ENCODE data around the gene POLR2M. TPM values are rescaled to one million over a fixed set of nuclear protein-coding genes. Genes with fewer than 3 reads are reported as not detected.
A peak's percentile ranks its signal among the peaks of the same experiment; 100 is the strongest.

POLR2M gene
- total RNA-seq: 45.2 and 59.3 TPM in 2 replicates

DNA sequence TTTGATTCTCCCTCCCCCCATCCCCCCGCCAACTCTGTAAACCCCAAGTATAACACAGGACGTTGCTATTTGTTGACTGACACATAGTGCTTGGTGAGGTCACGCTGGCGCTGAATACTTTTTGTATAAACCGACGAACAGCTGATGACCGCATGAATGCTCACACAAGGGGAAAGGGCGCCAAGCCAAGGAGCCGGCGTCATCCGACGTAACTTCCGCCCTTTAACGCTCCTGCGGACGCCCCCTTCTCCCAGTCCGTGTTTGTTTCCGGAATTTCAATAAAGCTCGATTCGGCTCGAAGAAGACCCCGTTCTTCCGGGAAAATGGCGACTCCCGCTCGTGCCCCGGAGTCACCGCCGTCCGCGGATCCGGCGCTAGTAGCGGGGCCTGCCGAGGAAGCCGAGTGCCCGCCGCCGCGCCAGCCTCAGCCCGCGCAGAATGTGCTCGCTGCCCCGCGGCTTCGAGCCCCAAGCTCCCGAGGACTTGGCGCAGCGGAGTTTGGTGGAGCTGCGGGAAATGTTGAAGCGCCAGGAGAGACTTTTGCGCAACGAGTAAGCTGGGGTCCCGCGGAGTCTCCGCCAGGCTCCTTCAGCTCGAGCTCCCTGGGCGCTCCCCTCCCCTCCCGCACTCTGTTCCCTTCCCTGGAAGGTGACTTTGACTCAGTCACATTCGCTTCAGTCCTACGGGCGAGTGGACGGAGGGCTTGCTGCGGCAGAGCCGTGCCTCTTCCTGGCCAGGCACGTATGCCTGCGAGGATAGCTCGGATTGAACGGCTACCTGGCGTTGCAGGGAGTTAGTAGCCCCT is at the start of gene POLR2M:
POLR2M (plus strand) TSS at position 310 of the 805 bp plus-strand sequence; CDS start at position 439, 129 bp downstream.
- Mint-ChIP-seq H3K27ac (peak within 1 kb of the TSS; percentile 89), H3K4me1 (ENCODE audit: low read depth) (peaks cover 55% of the 10 kb centered on the region), H3K4me3 (ENCODE audit: low read depth) (peak within 1 kb of the TSS; percentile 89), H3K36me3 (ENCODE audit: low read depth) (peaks cover 41% of the 10 kb centered on the region), H3K27me3 (ENCODE audit: low read depth) (peaks cover 5% of the 10 kb centered on the region), H3K9me3 (no peaks in the 10 kb centered on the region)
- intact Hi-C loops (cut with micrococcal nuclease): loop anchor here (2.0 kb wide), 1 partner anchor 146 kb away; no protein-coding TSS in a partner anchor
- DNase-seq (ENCODE audit: low spot score): peak; percentile 88

DNA sequence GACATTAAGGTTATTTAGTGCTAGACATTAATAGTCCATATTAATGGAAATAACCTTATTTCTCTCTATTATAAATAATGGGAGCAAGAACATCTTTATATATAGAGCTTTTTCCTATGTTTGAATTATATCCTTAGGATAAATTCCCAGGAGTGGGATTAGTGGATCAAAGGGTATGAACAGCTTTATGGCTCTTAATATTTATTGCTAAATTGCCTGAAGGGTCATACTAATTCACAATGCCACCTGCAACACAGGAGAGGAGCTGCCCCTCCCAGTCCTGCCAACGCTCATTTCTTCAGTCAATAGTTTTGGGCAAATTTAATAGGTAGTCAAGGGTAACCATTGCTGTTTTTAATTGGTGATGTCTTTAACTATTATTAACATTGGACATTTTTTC is 48.9 kb upstream of the POLR2M start:
- Mint-ChIP-seq H3K27ac (no peak overlapping the region), H3K4me3 (ENCODE audit: low read depth) (no peak overlapping the region), H3K27me3 (ENCODE audit: low read depth) (peaks cover 28% of the 10 kb centered on the region), H3K9me3 (no peaks in the 10 kb centered on the region), H3K36me3 (ENCODE audit: low read depth) (no peaks in the 10 kb centered on the region), H3K4me1 (ENCODE audit: low read depth) (no peaks in the 10 kb centered on the region)
- no peak for DNase-seq (ENCODE audit: low spot score)
- intact Hi-C loops (cut with micrococcal nuclease): no loop called here

- H3K36me3 Mint-ChIP-seq (ENCODE audit: low read depth): no peaks in the 10 kb centered on the region
- H3K4me3 Mint-ChIP-seq (ENCODE audit: low read depth): no peak overlapping the region
- intact Hi-C loops (cut with micrococcal nuclease): no loop called here
- no peak for DNase-seq (ENCODE audit: low spot score)
- no peaks in the 10 kb centered on the region for H3K9me3 Mint-ChIP-seq
- H3K4me1 Mint-ChIP-seq (ENCODE audit: low read depth): no peaks in the 10 kb centered on the region
- H3K27ac Mint-ChIP-seq: no peak overlapping the region
- H3K27me3 Mint-ChIP-seq (ENCODE audit: low read depth): peaks cover 36% of the 10 kb centered on the region
Measured at GRCh38 chr15:57662091-57662744, 44.3 kb upstream of the POLR2M start.

DNA sequence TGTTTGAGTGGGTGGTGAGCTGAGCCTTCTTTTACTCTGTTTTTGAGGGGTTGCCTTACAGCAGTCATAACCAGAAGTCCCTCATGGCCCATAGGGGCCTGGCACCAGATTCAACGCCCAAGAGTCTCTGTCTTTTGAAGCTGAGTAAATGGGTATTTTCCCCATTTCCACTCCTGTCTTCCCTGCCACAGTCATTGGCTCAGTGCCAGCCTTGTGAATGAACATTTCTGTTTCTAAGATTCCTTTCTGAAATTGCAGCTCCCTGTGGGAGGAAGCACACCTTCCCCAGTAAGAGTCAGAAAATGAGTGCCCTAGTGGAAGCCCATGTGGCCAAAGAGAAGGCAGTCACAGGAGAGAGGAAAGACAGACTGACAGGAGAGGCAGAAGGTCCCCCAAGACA is 43.7 kb upstream of the POLR2M start:
- no peaks in the 10 kb centered on the region for H3K9me3 Mint-ChIP-seq
- no peaks in the 10 kb centered on the region for H3K4me1 Mint-ChIP-seq (ENCODE audit: low read depth)
- intact Hi-C loops (cut with micrococcal nuclease): no loop called here
- no peak for DNase-seq (ENCODE audit: low spot score)
- peaks cover 35% of the 10 kb centered on the region for H3K27me3 Mint-ChIP-seq (ENCODE audit: low read depth)
- H3K36me3 Mint-ChIP-seq (ENCODE audit: low read depth): no peaks in the 10 kb centered on the region
- no peak overlapping the region for H3K27ac Mint-ChIP-seq
- no peak overlapping the region for H3K4me3 Mint-ChIP-seq (ENCODE audit: low read depth)

DNA sequence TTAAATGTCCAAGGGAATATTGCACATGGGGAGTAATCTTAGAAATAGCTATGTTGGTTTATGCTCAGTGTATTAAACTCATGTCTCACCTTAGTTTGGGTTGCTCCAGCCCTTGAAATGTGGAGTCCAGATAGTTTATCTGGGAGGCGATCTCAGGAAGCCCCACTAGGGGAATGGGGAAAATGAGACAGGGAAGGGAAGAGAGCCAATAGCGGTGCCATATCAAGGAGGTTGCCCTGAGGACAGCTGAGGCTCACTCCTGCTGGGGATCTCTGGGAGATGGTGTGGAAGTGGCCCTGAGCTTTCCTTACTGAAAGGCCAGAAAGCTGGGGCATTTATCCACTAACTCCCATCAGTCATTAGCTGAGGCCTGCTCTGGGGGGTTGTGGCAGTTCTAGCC is 43.3 kb upstream of the POLR2M start:
- intact Hi-C loops (cut with micrococcal nuclease): no loop called here
- Mint-ChIP-seq H3K36me3 (ENCODE audit: low read depth) (no peaks in the 10 kb centered on the region), H3K4me1 (ENCODE audit: low read depth) (no peaks in the 10 kb centered on the region), H3K4me3 (ENCODE audit: low read depth) (no peak overlapping the region), H3K27ac (no peak overlapping the region), H3K9me3 (no peaks in the 10 kb centered on the region), H3K27me3 (ENCODE audit: low read depth) (peaks cover 37% of the 10 kb centered on the region)
- no peak for DNase-seq (ENCODE audit: low spot score)

GRCh38 chr15:57665194-57665593 is 41.3 kb upstream of the POLR2M start:
- no peak overlapping the region for H3K27ac Mint-ChIP-seq
- no peak overlapping the region for H3K4me3 Mint-ChIP-seq (ENCODE audit: low read depth)
- no peaks in the 10 kb centered on the region for H3K36me3 Mint-ChIP-seq (ENCODE audit: low read depth)
- intact Hi-C loops (cut with micrococcal nuclease): no loop called here
- no peak for DNase-seq (ENCODE audit: low spot score)
- peaks cover 38% of the 10 kb centered on the region for H3K27me3 Mint-ChIP-seq (ENCODE audit: low read depth)
- no peaks in the 10 kb centered on the region for H3K9me3 Mint-ChIP-seq
- no peaks in the 10 kb centered on the region for H3K4me1 Mint-ChIP-seq (ENCODE audit: low read depth)

GRCh38 chr15:57665939-57666338 is 40.6 kb upstream of the POLR2M start:
- Mint-ChIP-seq H3K27ac (no peak overlapping the region), H3K36me3 (ENCODE audit: low read depth) (no peaks in the 10 kb centered on the region), H3K9me3 (no peaks in the 10 kb centered on the region), H3K4me3 (ENCODE audit: low read depth) (no peak overlapping the region), H3K4me1 (ENCODE audit: low read depth) (no peaks in the 10 kb centered on the region), H3K27me3 (ENCODE audit: low read depth) (peaks cover 39% of the 10 kb centered on the region)
- intact Hi-C loops (cut with micrococcal nuclease): no loop called here
- DNase-seq (ENCODE audit: low spot score): no peak

- H3K36me3 Mint-ChIP-seq (ENCODE audit: low read depth): no peaks in the 10 kb centered on the region
- no peaks in the 10 kb centered on the region for H3K9me3 Mint-ChIP-seq
- no peak for DNase-seq (ENCODE audit: low spot score)
- H3K27ac Mint-ChIP-seq: no peak overlapping the region
- peaks cover 34% of the 10 kb centered on the region for H3K27me3 Mint-ChIP-seq (ENCODE audit: low read depth)
- no peak overlapping the region for H3K4me3 Mint-ChIP-seq (ENCODE audit: low read depth)
- intact Hi-C loops (cut with micrococcal nuclease): no loop called here
- no peaks in the 10 kb centered on the region for H3K4me1 Mint-ChIP-seq (ENCODE audit: low read depth)
Measured at GRCh38 chr15:57667171-57667849, 39.2 kb upstream of the POLR2M start.

DNA sequence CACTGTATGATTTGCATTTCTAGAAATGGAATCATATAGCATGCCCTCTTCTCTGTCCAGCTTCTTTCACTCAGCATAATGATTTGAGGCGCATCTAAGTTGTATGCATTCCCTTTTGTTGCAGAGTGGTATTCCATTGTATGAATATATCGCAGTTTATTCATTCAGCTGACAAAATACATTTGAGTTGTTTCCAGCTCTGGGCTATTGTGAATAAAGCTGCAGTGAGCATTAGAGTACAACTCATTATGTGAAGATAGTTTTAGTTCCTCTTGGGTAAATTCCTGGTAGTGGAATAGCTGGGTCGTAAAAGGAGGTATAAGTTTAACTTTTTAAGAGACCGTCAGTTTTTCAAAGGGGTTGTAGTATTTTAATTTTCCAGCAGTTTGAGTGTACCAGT is 38.5 kb upstream of the POLR2M start:
- intact Hi-C loops (cut with micrococcal nuclease): no loop called here
- Mint-ChIP-seq H3K27me3 (ENCODE audit: low read depth) (peaks cover 38% of the 10 kb centered on the region), H3K27ac (no peak overlapping the region), H3K9me3 (no peaks in the 10 kb centered on the region), H3K4me3 (ENCODE audit: low read depth) (no peak overlapping the region), H3K36me3 (ENCODE audit: low read depth) (no peaks in the 10 kb centered on the region), H3K4me1 (ENCODE audit: low read depth) (no peaks in the 10 kb centered on the region)
- no peak for DNase-seq (ENCODE audit: low spot score)

DNA sequence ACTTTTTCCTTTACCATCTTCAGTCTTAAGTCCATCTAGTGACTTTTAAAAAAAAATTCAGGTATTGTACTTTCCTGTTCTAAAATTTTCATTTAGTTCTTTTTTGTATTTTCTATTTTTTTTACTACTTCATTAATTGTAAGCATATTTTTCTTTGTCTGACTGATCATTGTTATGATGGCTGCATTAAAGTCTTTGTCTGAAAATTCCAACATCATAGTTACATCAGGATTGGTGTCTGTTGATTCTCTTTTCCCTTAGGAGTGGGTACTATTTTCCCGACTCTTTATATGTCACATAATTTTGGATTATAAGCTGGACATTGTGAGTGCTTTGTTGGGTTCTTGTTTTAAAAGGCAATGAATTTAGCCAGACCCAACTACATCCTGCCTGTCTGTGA is 34.9 kb upstream of the POLR2M start:
- intact Hi-C loops (cut with micrococcal nuclease): no loop called here
- H3K27me3 Mint-ChIP-seq (ENCODE audit: low read depth): peaks cover 37% of the 10 kb centered on the region
- DNase-seq (ENCODE audit: low spot score): no peak
- H3K9me3 Mint-ChIP-seq: no peaks in the 10 kb centered on the region
- H3K27ac Mint-ChIP-seq: no peak overlapping the region
- no peaks in the 10 kb centered on the region for H3K4me1 Mint-ChIP-seq (ENCODE audit: low read depth)
- no peaks in the 10 kb centered on the region for H3K36me3 Mint-ChIP-seq (ENCODE audit: low read depth)
- no peak overlapping the region for H3K4me3 Mint-ChIP-seq (ENCODE audit: low read depth)

GRCh38 chr15:57675481-57676181 is 30.9 kb upstream of the POLR2M start:
- H3K27me3 Mint-ChIP-seq (ENCODE audit: low read depth): peaks cover 18% of the 10 kb centered on the region
- no peaks in the 10 kb centered on the region for H3K36me3 Mint-ChIP-seq (ENCODE audit: low read depth)
- H3K4me3 Mint-ChIP-seq (ENCODE audit: low read depth): no peak overlapping the region
- intact Hi-C loops (cut with micrococcal nuclease): no loop called here
- no peak for DNase-seq (ENCODE audit: low spot score)
- peaks cover 4% of the 10 kb centered on the region for H3K4me1 Mint-ChIP-seq (ENCODE audit: low read depth)
- no peaks in the 10 kb centered on the region for H3K9me3 Mint-ChIP-seq
- H3K27ac Mint-ChIP-seq: no peak overlapping the region

GRCh38 chr15:57676585-57676984 is 29.9 kb upstream of the POLR2M start:
- no peak for DNase-seq (ENCODE audit: low spot score)
- no peak overlapping the region for H3K4me3 Mint-ChIP-seq (ENCODE audit: low read depth)
- peaks cover 4% of the 10 kb centered on the region for H3K4me1 Mint-ChIP-seq (ENCODE audit: low read depth)
- no peak overlapping the region for H3K27ac Mint-ChIP-seq
- peaks cover 18% of the 10 kb centered on the region for H3K27me3 Mint-ChIP-seq (ENCODE audit: low read depth)
- H3K9me3 Mint-ChIP-seq: no peaks in the 10 kb centered on the region
- no peaks in the 10 kb centered on the region for H3K36me3 Mint-ChIP-seq (ENCODE audit: low read depth)
- intact Hi-C loops (cut with micrococcal nuclease): no loop called here
